Stomach (tissue), 9 donors: ENCODE measurements around the gene TP53RK. TPM values are rescaled to one million over a fixed set of nuclear protein-coding genes. Genes with fewer than 3 reads are reported as not detected.

Experiments used
- DNase-seq, 2 donors: peaks; one replicate each; pipeline versions ENCODE4 v3.0.0 to v3.0.0-alpha.2; 2013 to 2019
- H3K27ac ChIP-seq, 5 donors: fragments of 200-600 bp in 4 of 5; sonication (generic) in 4 of 5; one replicate each; pipeline ENCODE4 v1.5.1; 2013 to 2019; ENCODE audit warnings: mild to moderate bottlenecking in 1 of 5, moderate library complexity in 1 of 5
- H3K27me3 ChIP-seq, 3 donors: fragments of 200-600 bp; sonication (generic); one replicate each; pipeline ENCODE4 v1.5.1; 2017 to 2019; ENCODE audit warnings: mixed run types in 1 of 3
- H3K36me3 ChIP-seq, 4 donors: fragments of 200-600 bp; sonication (generic); 1 replicate in 3 of 4; 2 replicates in 1 of 4; pipeline ENCODE4 v1.5.1; 2016 to 2019
- H3K4me1 ChIP-seq, 4 donors: fragments of 200-600 bp; sonication (generic); one replicate each; pipeline ENCODE4 v1.5.1; 2016 to 2019
- H3K4me3 ChIP-seq, 4 donors: fragments of 200-600 bp; sonication (generic) in 3 of 4; one replicate each; pipeline ENCODE4 v1.5.1; 2016 to 2019; ENCODE audit warnings: mild to moderate bottlenecking in 1 of 4
- H3K9me3 ChIP-seq, 4 donors: fragments of 200-600 bp; sonication (generic); one replicate each; pipeline ENCODE4 v1.5.1; 2016 to 2019
- CTCF ChIP-seq, 7 experiments: fragments of 450-650 bp in 4 of 7; fragments of 200-600 bp in 3 of 7; sonication (generic) in 3 of 7; IDR thresholded peaks; one replicate each; pipeline ENCODE4 v1.5.1; 2016 to 2019; ENCODE audit warnings: antibody characterized with exemption in 7 of 7, control low read depth in 2 of 7, mild to moderate bottlenecking in 1 of 7
- EP300 ChIP-seq: sonication (generic); formaldehyde crosslinking; IDR thresholded peaks from one replicate; pipeline ENCODE4 v1.6.1; 2017; ENCODE audit warnings: antibody characterized with exemption
- POLR2A ChIP-seq, 4 donors: fragments of 450-650 bp; IDR thresholded peaks; one replicate each; pipeline ENCODE4 v1.6.1; 2016; ENCODE audit warnings: antibody characterized with exemption in 4 of 4, control low read depth in 2 of 4, mild to moderate bottlenecking in 1 of 4, moderate library complexity in 1 of 4
- POLR2AphosphoS5 ChIP-seq, 3 donors: sonication (generic); formaldehyde crosslinking; IDR thresholded peaks; one replicate each; pipeline ENCODE4 v1.6.1; 2016; ENCODE audit warnings: antibody characterized with exemption in 3 of 3
- WGBS, 5 donors: extraction: QIAGEN DNeasy Blood & Tissue Kit in 3 of 5; methylation state at CpG; one replicate each; pipeline versions ENCODE4 v1.1.5 to v1.1.7; 2013 to 2018; 5-methylcytosine and 5-hydroxymethylcytosine counted together
- intact Hi-C: fragments of 100-400 bp; cut with DNase I; formaldehyde crosslinking; loops from one replicate; pipeline ENCODE4 v1.15.1; 2023; ENCODE audit warnings: low total_unique reads
- polyA plus RNA-seq, 3 donors: library from polyadenylated mRNA; stranded (reverse); fragments of 200-250 nt; gene quantifications; one replicate each; pipeline ENCODE4 v1.2.3, GENCODE V29; 2013
- total RNA-seq, 5 donors: library from RNA; depleted of rRNA; stranded (reverse); fragments of >200 nt; gene quantifications; one replicate each; pipeline versions ENCODE4 v1.1.0 to v1.2.3, GENCODE V29; 2014 to 2016
- donor health status: healthy with polysubstance abuse.
- donor health status: Bipolar disorder and iron deficiency.
- donor health status: healthy.

The TP53RK gene
- total and polyA plus RNA-seq, 8 donors, result 1.8 to 64.3 (median 12.9) TPM

DNA sequence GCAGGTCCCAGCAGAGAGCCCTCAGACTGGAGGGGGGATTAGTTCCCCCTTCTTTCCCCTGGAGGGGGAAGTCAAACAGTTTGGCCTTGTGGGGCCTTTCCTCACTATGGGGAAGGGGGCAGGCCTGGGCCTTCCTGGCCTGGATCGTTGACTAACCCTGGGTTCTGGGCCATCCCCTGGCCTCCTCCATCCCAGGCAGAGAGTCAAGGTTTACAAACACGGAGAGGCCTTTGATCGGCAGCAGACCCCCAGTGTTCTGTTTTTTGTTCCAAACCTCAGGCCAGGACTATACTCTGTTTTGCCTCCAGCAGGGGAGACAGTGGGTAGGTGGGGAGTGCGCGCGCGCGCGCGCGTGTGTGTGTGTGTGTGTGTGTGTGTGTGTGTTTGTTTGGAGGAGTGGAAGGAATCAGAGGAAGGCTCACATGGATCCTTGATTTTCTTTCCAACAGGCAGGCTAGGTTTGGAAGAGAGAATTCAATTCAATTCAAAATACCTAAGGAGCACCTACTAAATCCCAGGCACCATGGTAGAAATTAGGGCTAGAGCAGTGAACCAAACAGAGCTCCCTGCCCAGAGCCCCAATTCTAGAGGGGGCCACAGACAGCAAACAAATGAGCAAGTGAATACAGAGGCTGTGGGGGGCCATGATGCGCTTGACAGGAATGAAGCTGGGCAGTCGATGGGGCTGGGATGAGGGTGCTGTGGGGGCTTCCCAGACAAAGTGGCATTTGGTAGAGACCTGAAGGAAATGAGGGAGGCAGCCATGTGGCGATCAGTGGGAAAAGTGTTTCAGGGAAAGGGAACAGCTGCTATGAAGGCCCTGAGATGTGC is 14.8 kb downstream of the TP53RK start:
- TF ChIP-seq POLR2A (IDR thresholded peaks at IDR 0.05) (no peak), POLR2AphosphoS5 (IDR thresholded peaks at IDR 0.05) (no peak), EP300 (no peak), CTCF (IDR thresholded peaks at IDR 0.05) (no peak)
- 63 to 82% (median 76%) methylated on average over 14 of the region's 14 CpGs for WGBS, 5 donors
- Histone ChIP-seq H3K36me3 (no peaks in the 10 kb centered on the region), H3K27me3 (no peaks in the 10 kb centered on the region), H3K4me3 (no peak overlapping the region), H3K9me3 (peaks cover 0 to 26% (median 13%) of the 10 kb centered on the region in 4 donors), H3K27ac (no peak overlapping the region), H3K4me1 (no peaks in the 10 kb centered on the region)
- intact Hi-C loops, result no loop called here
- peak in 1 of 2 donors; percentile 37 for DNase-seq

DNA sequence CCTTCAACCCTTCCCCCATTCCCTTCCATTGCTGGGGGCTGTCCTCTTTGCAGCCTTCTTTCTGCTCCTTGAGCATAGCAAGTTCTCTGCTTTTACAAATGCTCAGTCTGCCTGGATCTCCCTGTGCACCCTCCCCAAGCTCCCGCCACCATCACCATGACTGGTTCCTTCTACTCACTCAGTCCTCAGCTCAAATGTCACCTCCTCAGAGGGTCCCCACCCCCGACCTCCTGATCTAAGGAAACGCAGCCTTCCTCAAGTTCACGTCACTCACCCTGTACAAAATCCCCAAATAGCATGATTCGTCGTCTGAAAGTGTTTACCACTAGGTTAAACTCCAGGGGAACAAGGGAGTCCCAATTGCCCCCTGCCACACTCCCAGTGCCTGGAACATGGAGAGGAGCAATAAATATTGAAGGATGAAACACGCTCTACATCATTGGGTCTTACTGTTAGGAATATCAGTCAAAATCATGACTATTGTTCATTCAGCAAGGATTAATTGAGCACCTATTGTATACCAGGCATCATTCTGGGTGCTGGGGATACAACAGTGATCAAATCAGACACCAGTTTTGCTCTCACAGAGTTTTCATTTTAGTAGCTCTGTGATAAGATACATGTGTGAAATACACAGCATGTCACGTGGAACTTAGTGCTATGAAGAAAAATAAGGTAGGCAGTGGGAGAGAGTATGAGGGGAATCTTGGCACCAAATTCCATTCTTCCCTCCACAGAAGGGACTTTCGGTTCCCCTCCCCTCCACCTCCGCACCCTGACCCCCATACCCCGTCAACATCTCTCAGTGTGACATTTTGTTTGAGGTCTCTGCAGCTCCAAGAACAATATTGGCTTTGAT is 15.6 kb downstream of the TP53RK start:
- Histone ChIP-seq H3K27ac (no peak overlapping the region), H3K9me3 (peaks cover 0 to 26% (median 13%) of the 10 kb centered on the region in 4 donors), H3K36me3 (peaks cover 0 to 8% (median 0%) of the 10 kb centered on the region in 4 donors), H3K27me3 (no peaks in the 10 kb centered on the region), H3K4me1 (no peaks in the 10 kb centered on the region), H3K4me3 (no peak overlapping the region)
- intact Hi-C loops, result no loop called here
- TF ChIP-seq POLR2AphosphoS5 (IDR thresholded peaks at IDR 0.05), result no peak
- no peak for TF ChIP-seq EP300
- TF ChIP-seq CTCF (IDR thresholded peaks at IDR 0.05), result no peak
- TF ChIP-seq POLR2A (IDR thresholded peaks at IDR 0.05), result no peak
- 81 to 88% (median 82%) methylated on average over 11 of the region's 11 CpGs for WGBS, 5 donors
- DNase-seq, result no peak

DNA sequence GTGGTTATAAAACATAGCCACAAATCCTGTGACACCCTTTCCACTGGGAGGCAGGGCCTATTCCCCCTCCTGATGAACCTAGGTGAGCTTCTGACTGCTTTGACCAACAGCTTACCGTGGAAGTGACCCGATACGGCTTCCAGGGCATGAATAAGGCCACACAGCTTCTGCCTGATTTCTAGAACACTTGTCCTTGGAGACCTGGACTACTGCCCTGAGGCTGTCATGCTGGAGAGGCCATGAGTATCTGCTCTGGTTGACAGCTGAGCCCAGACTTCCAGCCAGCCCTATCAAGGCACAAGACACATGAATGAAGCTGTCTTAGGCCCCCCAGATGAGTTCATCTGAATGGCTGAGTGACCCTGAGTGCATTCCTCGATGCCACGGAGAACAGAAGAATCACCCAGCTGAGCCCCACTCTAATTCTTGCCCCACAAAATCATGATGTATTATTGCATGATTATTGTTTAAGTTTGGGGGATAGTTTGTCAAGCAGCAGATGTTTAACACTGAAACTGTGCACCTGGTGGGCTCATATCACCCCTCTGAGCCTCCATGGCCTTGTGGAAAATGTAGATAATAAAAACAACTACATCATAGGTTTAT is 16.6 kb downstream of the TP53RK start:
- Histone ChIP-seq H3K36me3 (peaks cover 0 to 9% (median 0%) of the 10 kb centered on the region in 4 donors), H3K4me1 (no peaks in the 10 kb centered on the region), H3K27me3 (no peaks in the 10 kb centered on the region), H3K4me3 (no peak overlapping the region), H3K9me3 (peaks cover 0 to 26% (median 13%) of the 10 kb centered on the region in 4 donors), H3K27ac (no peak overlapping the region)
- TF ChIP-seq POLR2A (IDR thresholded peaks at IDR 0.05), result no peak
- TF ChIP-seq POLR2AphosphoS5 (IDR thresholded peaks at IDR 0.05), result no peak
- TF ChIP-seq EP300, result no peak
- TF ChIP-seq CTCF (IDR thresholded peaks at IDR 0.05), result no peak
- 94 to 100% (median 97%) methylated on average over 4 to 5 of the region's 5 CpGs for WGBS, 5 donors
- intact Hi-C loops, result no loop called here
- no peak for DNase-seq
